Measurements from ENCODE around the gene GDF11. TPM values are rescaled to one million over a fixed set of nuclear protein-coding genes. Genes with fewer than 3 reads are reported as not detected.

GDF11 gene
- total RNA-seq (2014; rRNA removed; shearing (Covaris generic)): 3.9 and 7.1 TPM in 2 replicates

- peak; percentile 78 for DNase-seq (ENCODE audit: low read depth)
These were observed at the start of gene GDF11 for GRCh38 chr12:55742719-55743405. GDF11 (plus strand) TSS chr12:55743122; CDS start chr12:55743317, 195 bp downstream.

- no peak for DNase-seq (ENCODE audit: low read depth)
These were observed 49.4 kb upstream of the GDF11 start for GRCh38 chr12:55693323-55694187.

GRCh38 chr12:55694188-55694515 lies 48.8 kb upstream of the GDF11 start:
- DNase-seq (ENCODE audit: low read depth): no peak

GRCh38 chr12:55694651-55695050 lies 48.3 kb upstream of the GDF11 start:
- no peak for DNase-seq (ENCODE audit: low read depth)

GRCh38 chr12:55695349-55695748 lies 47.6 kb upstream of the GDF11 start:
- no peak for DNase-seq (ENCODE audit: low read depth)

- DNase-seq (ENCODE audit: low read depth): no peak
These were observed 46.8 kb upstream of the GDF11 start for GRCh38 chr12:55696141-55696540.

GRCh38 chr12:55696796-55697462 lies 46.0 kb upstream of the GDF11 start:
- DNase-seq (ENCODE audit: low read depth): no peak

GRCh38 chr12:55697686-55698085 lies 45.2 kb upstream of the GDF11 start:
- no peak for DNase-seq (ENCODE audit: low read depth)

- DNase-seq (ENCODE audit: low read depth): no peak
These were observed 44.5 kb upstream of the GDF11 start for GRCh38 chr12:55698241-55698955.

- DNase-seq (ENCODE audit: low read depth): no peak
These were observed 44.0 kb upstream of the GDF11 start for GRCh38 chr12:55698965-55699364.

- no peak for DNase-seq (ENCODE audit: low read depth)
These were observed 43.4 kb upstream of the GDF11 start for GRCh38 chr12:55699471-55700055.

GRCh38 chr12:55700255-55701018 lies 42.5 kb upstream of the GDF11 start:
- peak; percentile 91 for DNase-seq (ENCODE audit: low read depth)

- no peak for DNase-seq (ENCODE audit: low read depth)
These were observed 40.1 kb upstream of the GDF11 start for GRCh38 chr12:55702861-55703260.

GRCh38 chr12:55703288-55703687 lies 39.6 kb upstream of the GDF11 start:
- DNase-seq (ENCODE audit: low read depth): no peak

GRCh38 chr12:55703901-55704761 lies 38.8 kb upstream of the GDF11 start:
- DNase-seq (ENCODE audit: low read depth): no peak

- DNase-seq (ENCODE audit: low read depth): no peak
These were observed 37.9 kb upstream of the GDF11 start for GRCh38 chr12:55704824-55705718.

- no peak for DNase-seq (ENCODE audit: low read depth)
These were observed 37.0 kb upstream of the GDF11 start for GRCh38 chr12:55705782-55706402.

- no peak for DNase-seq (ENCODE audit: low read depth)
These were observed 36.2 kb upstream of the GDF11 start for GRCh38 chr12:55706568-55707218.

Data from M059J (cell line).